HL-60 (cell line): Measurements from ENCODE around the gene C17orf67.
A peak's percentile ranks its signal among the peaks of the same experiment; 100 is the strongest.

Experiments
- DNase-seq, 2 experiments: peaks; one replicate each; pipeline ENCODE4 v3.0.0-alpha.2; 2010 to 2020; ENCODE audit warnings: low read depth in 1 of 2, low spot score in 1 of 2
- H3K27ac ChIP-seq: fragments of 250-450 bp; sonication (Bioruptor Pico); replicated peaks from 2 replicates; pipeline ENCODE4 v1.5.1; 2020; ENCODE audit warnings: mild to moderate bottlenecking, moderate library complexity
- H3K27me3 ChIP-seq: fragments of 250-450 bp; sonication (Bioruptor Pico); 2 replicates; pipeline ENCODE4 v1.5.1; 2021; ENCODE audit warnings: mild to moderate bottlenecking, moderate library complexity; ENCODE audit not compliant: insufficient read depth, poor library complexity, severe bottlenecking
- H3K4me3 ChIP-seq: replicated peaks from 2 replicates; pipeline ENCODE4 v1.5.1; 2011; ENCODE audit warnings: mild to moderate bottlenecking, control low read depth, low read length; ENCODE audit not compliant: insufficient read depth
- CTCF ChIP-seq: IDR thresholded peaks from one replicate; pipeline ENCODE4 v1.5.1; 2011; ENCODE audit warnings: low read length, control low read depth, inconsistent platforms; ENCODE audit not compliant: insufficient read depth
- GABPA ChIP-seq: IDR thresholded peaks from 2 replicates; pipeline ENCODE4 v1.6.1; 2012; ENCODE audit warnings: low read depth
- POLR2AphosphoS5 ChIP-seq: IDR thresholded peaks from 2 replicates; pipeline ENCODE4 v1.6.1; 2012; ENCODE audit warnings: low read depth
- REST ChIP-seq: IDR thresholded peaks from 2 replicates; pipeline ENCODE4 v1.6.1; 2012; ENCODE audit warnings: low read depth; ENCODE audit not compliant: insufficient replicate concordance
- SPI1 ChIP-seq: IDR thresholded peaks from 2 replicates; pipeline ENCODE4 v1.6.1; 2012; ENCODE audit warnings: low read depth, mild to moderate bottlenecking, borderline replicate concordance

Gene C17orf67

GRCh38 chr17:56793957-56794356, 39.8 kb downstream of the C17orf67 start:
- Histone ChIP-seq H3K4me3 (no peak overlapping the region), H3K27me3 (no peaks in the 10 kb centered on the region), H3K27ac (no peak overlapping the region)
- peak in 1 of 2 experiments; percentile 26 for DNase-seq
- TF ChIP-seq REST: no peak
- TF ChIP-seq GABPA: no peak
- no peak for TF ChIP-seq SPI1
- no peak for TF ChIP-seq POLR2AphosphoS5
- TF ChIP-seq CTCF: no peak

- no peaks in the 10 kb centered on the region for H3K27me3 ChIP-seq
- DNase-seq: no peak
- TF ChIP-seq GABPA (no peak), CTCF (no peak), REST (no peak), POLR2AphosphoS5 (no peak), SPI1 (no peak)
- H3K27ac ChIP-seq: no peak overlapping the region
- H3K4me3 ChIP-seq: no peak overlapping the region
Measured at GRCh38 chr17:56793531-56793930, 40.2 kb downstream of the C17orf67 start.

- Histone ChIP-seq H3K4me3 (no peak overlapping the region), H3K27ac (no peak overlapping the region), H3K27me3 (no peaks in the 10 kb centered on the region)
- DNase-seq: no peak
- TF ChIP-seq CTCF: no peak
- TF ChIP-seq REST: no peak
- TF ChIP-seq SPI1: no peak
- no peak for TF ChIP-seq POLR2AphosphoS5
- no peak for TF ChIP-seq GABPA
Measured at GRCh38 chr17:56792267-56792666, 41.5 kb downstream of the C17orf67 start.
